Fibroblast of gingiva (primary cell): Measurements from ENCODE around the gene SND1.
"Not testable (repeated sequence)": the region's sequence is repeated elsewhere in the genome, so short reads cannot be mapped to it uniquely, and the experiment has no call there.

ENCODE experiments used
- DNase-seq: peaks from one replicate; pipeline ENCODE4 v3.0.0-alpha.2; 2011; ENCODE audit warnings: low read depth

The SND1 gene

GRCh38 chr7:127891854-127892438 is 240.0 kb downstream of the SND1 start:
- no peak for DNase-seq

DNA sequence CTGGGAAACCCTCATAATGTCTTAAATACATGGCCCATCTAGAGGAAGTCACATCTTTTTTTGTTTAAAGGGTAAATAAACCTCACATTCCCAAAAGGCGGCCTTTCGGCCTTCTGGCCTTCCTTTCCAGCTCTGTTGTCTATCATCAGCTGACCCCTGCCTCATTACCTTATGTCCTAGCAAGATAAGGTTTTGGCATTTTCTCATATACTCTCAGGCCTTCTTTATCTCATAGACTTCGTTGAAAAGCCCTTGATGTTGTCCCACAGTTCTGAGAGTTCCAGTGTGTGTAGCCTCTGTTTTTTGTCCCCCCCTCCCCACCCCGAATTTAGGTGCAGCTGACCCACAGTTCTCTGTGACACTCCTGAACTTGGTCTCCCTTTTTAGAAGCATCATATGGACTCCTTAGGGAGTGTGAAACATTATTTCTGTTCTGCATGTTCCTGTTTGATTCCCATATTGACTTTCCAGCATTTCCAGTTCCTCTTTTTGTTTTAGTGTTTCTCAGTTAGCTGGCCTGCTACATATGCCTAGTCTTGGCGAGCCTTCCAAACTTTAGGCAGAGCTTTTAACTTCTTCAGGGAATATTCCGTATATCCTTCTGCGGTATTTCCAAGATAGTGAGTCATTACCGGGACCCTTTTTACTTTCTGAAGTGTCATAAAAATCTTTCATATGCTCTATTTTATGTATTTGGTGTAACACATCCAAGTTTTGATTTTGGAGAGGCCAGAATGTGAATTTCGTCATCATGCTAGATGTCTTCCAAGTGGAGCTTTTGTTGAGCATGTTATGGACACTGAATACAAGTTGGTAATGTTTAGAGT is 240.7 kb downstream of the SND1 start:
- DNase-seq = no peak

- no peak for DNase-seq
These were observed 241.6 kb downstream of the SND1 start for GRCh38 chr7:127893547-127893946.

- DNase-seq = no peak
These were observed 242.6 kb downstream of the SND1 start for GRCh38 chr7:127894588-127894987.

DNA sequence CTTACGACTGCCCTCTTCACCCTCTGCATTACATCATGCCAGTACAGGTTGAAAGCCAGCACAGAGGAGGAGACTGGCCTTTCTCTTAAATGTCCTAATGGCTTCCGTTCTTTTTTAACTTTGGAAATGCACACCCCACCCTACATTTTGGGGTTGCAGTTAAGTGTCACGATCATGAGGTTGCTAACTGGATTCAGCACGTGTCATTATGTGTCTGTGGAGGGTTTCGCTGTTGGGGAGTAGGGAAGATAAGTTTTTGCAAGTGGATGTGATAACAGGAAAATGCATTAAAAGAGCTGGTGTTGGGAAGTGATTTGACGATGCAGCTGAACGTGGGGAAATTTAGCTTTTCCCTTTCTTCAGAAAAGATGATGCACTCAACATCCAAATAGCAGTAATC is 243.4 kb downstream of the SND1 start:
- no peak for DNase-seq

DNA sequence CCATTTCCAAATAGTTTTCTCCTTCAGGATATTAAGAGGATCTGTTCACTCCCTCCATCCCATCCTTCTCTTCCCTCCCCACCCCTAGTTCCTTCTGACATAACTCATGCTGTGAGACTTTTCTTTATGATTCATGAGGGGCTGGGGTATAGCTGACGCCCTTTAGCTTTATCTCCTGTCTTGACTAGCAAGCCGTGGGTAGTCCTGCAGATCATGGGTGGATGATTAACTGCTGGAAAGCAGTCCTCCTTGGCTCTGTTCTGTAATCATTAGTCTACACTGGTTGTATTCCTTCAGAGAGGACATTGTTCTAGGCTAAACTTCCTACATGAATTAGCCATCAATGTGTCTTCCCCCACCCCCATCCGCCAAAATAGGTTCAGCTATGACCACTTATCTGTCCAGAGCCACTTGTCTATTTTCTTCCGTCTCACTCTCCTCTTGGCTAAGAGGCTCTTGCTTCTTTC is 243.9 kb downstream of the SND1 start:
- DNase-seq = no peak

DNA sequence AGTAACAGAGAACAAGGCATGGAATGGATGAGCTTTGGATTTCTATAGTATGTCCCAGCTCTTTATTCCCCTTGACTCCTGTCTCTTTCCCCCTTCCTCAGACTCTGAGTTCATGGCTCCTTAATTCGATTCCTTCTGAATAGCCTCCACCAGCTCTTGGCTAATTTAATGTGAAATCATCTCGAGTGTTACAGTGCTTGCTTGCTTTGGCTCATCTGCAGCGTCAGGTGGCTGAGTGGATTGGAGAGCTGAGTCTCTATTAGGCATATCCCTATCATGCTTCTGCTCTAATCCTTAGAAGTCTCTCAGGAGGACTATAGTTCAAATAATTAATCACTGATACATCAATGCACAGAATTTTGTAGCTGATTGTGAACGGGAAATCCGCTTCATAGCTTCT is 244.7 kb downstream of the SND1 start:
- DNase-seq = no peak

- DNase-seq = no peak
These were observed 245.9 kb downstream of the SND1 start for GRCh38 chr7:127897704-127898454.

DNA sequence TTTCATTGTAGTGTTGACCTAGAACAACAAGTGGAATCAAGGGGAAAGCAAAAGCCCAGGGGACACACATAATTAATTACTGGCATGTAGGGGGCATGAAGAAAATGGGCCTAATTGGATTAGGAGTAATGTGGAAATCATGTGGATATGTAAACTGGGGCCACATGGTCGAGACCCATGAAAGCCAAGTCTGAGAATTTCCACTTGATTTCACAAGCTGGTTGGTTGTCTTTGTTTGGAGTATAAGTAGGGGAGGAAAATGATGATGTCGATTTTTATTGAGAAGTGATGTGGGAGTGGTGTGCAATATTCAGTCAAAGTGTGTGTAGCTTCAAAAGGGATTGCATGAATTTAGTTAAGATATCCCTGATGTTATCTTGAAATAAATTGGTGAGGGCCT is 247.4 kb downstream of the SND1 start:
- no peak for DNase-seq

- no peak for DNase-seq
These were observed 248.1 kb downstream of the SND1 start for GRCh38 chr7:127900141-127900540.

GRCh38 chr7:127900732-127901685 is 249.0 kb downstream of the SND1 start:
- DNase-seq = no peak

- no peak for DNase-seq
These were observed 250.1 kb downstream of the SND1 start for GRCh38 chr7:127901895-127902703.

- DNase-seq = not testable (repeated sequence)
These were observed 250.8 kb downstream of the SND1 start for GRCh38 chr7:127902753-127903152.

DNA sequence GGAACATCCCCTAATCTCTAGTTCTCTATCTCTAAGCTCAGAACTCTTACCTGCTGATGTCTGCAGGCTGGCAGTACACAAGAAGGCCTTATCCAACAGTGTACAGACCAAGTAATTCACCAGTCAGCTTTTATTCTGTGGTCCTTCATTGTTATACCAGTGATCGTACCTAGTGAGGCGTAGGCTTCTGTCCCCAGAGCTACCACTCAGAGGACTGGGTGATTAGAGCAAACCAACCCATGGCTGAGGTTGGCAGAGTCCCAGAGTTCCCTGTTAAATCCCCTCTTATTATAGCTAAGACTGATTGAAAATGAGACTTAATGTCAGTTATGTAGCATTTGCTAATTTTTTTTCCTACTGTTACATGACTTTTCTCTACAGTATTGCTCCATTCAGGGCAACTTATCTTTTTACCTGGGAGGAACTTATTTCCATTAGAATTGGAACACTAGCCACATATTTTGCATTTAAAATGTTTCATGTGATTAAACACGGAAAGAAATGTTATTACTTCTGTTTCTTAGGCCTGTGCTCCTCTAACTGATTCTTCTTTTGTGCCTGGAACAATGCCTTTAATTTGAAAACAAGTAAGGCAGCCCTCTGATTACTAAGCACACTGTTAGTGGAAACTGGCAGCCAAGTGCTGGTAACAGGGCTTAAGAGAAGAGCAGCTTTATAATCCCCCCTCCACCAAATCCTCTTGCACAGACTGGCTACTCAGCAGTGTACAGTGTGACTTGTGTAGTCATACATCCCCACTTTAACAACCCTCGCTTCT is 252.1 kb downstream of the SND1 start:
- DNase-seq = no peak

DNA sequence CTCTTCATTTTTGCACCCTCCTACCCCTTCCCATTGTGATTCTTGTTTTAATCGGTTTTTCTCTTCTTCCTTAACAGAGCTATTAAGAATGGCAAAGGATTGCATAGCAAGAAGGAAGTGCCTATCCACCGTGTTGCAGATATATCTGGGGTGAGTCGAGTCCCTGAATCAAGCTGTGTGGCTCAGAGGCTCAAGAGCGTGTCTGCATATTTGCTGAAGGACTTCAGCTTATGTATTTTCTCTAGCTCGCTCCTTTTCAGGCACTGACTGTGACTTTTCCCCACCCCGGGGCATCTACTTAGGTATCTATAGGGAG is 252.6 kb downstream of the SND1 start:
- DNase-seq = no peak

DNA sequence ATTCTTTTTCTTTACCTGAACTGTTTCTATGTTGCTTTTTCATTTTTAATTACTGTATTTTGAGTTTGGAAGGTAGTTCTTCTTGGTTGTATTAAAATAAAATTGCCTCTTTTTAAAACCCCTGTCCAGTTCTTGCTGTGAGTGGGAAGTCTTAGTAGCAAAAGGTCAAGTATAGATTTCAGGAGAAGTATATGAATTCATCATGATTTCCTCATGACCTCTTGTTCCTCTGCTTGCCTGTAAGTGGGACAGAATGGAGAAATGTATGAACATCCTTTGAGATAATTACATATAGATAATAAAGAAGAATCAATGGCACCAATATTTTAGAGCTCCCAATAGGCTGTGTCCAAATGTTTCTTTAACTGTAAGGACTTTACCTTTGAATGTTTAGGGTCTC is 253.0 kb downstream of the SND1 start:
- no peak for DNase-seq

DNA sequence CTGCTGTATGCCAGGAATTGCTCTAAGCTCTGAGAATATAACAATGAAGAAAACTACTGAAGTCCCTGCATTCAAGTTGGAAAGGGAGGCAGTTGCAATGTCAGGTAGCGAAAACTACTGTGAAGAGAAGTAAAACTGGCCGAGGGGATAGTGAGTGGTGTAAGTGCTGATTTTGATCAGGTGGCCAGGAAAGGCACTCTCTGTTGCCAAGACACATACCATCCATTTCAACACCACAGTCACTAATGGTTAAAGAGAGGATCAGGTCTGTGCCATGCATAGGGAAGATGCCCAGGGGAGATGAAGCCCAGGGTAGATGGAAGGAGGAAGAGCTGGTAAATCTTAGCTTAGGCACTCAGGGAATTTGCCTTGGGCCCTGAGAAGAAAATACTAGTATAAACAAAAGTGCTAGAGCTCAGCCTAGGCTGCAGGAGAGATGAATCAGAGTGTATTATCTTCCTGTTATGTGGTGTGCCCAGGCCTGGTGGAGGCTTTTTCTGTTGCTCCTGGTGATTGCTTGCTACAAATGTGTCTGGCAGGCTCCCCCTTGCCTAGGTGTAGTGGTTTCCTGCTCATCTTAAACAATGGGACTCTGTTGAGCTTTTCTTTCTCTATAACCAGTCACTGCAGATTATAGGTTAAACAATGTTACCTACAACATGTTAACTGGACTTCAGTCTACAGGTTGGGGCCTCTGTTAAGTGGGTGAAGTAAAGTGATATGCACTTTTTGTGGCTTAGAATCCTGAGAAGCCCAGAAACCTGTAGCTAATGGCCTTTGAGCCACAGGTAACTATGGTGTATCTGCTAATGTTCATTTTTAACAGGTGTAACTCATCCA is 253.7 kb downstream of the SND1 start:
- peak; percentile 46 for DNase-seq

- DNase-seq = no peak
These were observed 255.4 kb downstream of the SND1 start for GRCh38 chr7:127907110-127908040.
